Heart left ventricle (tissue), 16 donors: ENCODE results near the gene ABTB2. TPM values are rescaled to one million over a fixed set of nuclear protein-coding genes. Genes with fewer than 3 reads are reported as not detected.

Experiments used
- ATAC-seq, 4 donors: fragments of 200-7000 bp; cut with Tn5 transposase; one replicate each; pipeline ENCODE4 v1.9.1; 2020 to 2022; ENCODE audit warnings: moderate library complexity in 4 of 4, mild to moderate bottlenecking in 3 of 4, moderate number of reproducible peaks in 1 of 4
- DNase-seq, 5 donors: peaks; one replicate each; pipeline ENCODE4 v3.0.0-alpha.2; 2020
- H3K27ac ChIP-seq, 12 donors: fragments of 200-600 bp; sonication (generic) in 4 of 12; one replicate each; pipeline versions ENCODE4 v1.5.0 to v1.8.0; 2016 to 2022; ENCODE audit warnings: mild to moderate bottlenecking in 2 of 12
- H3K27me3 ChIP-seq, 9 donors: fragments of 200-600 bp; sonication (generic) in 2 of 9; one replicate each; pipeline versions ENCODE4 v1.5.1 to v1.8.0; 2016 to 2022; ENCODE audit warnings: mild to moderate bottlenecking in 3 of 9
- H3K36me3 ChIP-seq, 9 donors: fragments of 200-600 bp; sonication (generic) in 2 of 9; one replicate each; pipeline versions ENCODE4 v1.5.0 to v1.8.0; 2018 to 2022; ENCODE audit warnings: mild to moderate bottlenecking in 2 of 9
- H3K4me1 ChIP-seq, 12 donors: fragments of 200-600 bp; sonication (generic) in 4 of 12; one replicate each; pipeline versions ENCODE4 v1.5.0 to v1.8.0; 2016 to 2022; ENCODE audit warnings: mild to moderate bottlenecking in 3 of 12
- H3K4me3 ChIP-seq, 12 donors: fragments of 200-600 bp; sonication (generic) in 4 of 12; one replicate each; pipeline versions ENCODE4 v1.5.0 to v1.8.0; 2017 to 2022; ENCODE audit warnings: mild to moderate bottlenecking in 9 of 12, moderate library complexity in 4 of 12
- H3K9me3 ChIP-seq, 12 donors: fragments of 200-600 bp; sonication (generic) in 4 of 12; one replicate each; pipeline versions ENCODE4 v1.5.0 to v1.8.0; 2016 to 2022; ENCODE audit warnings: mild to moderate bottlenecking in 1 of 12
- POLR2A ChIP-seq, 2 donors: fragments of 450-650 bp; IDR thresholded peaks; one replicate each; pipeline ENCODE4 v1.6.1; 2017; ENCODE audit warnings: antibody characterized with exemption in 2 of 2, mild to moderate bottlenecking in 2 of 2, moderate library complexity in 2 of 2
- WGBS, 4 donors: extraction: QIAGEN DNeasy Blood & Tissue Kit in 2 of 4; methylation state at CpG; one replicate each; pipeline versions ENCODE4 v1.1.5 to v1.1.7; 2013 to 2018; 5-methylcytosine and 5-hydroxymethylcytosine counted together
- intact Hi-C, 10 donors: fragments of 100-400 bp; cut with DNase I; formaldehyde crosslinking; loops; one replicate each; pipeline versions ENCODE4 v1.11.1 to v1.14.2; 2022
- polyA plus RNA-seq, 2 donors: library from polyadenylated mRNA; stranded (reverse); fragments of 200-250 nt; gene quantifications; one replicate each; pipeline ENCODE4 v1.2.3, GENCODE V29; 2013
- total RNA-seq, 9 donors: library from RNA; depleted of rRNA in 2 of 9; stranded (reverse); fragments of >200 nt in 2 of 9; fragmentation: NEBNext Ultra II Directional in 3 of 9; extraction: Animal tissue kit (Norgen Biotek cat#: 25700) in 3 of 9; gene quantifications; one replicate each; pipeline versions ENCODE4 v1.1.0 to v1.2.4, GENCODE V29; 2016 to 2023
- TF ChIP-seq, protein P1 (sequence below), 12 donors: fragments of 200-600 bp; sonication (generic) in 4 of 12; IDR thresholded peaks; one replicate each; pipeline versions ENCODE4 v1.5.0 to v1.8.0; 2018 to 2022; ENCODE audit warnings: antibody characterized with exemption in 12 of 12, mild to moderate bottlenecking in 5 of 12
- donor health status: ischemic (EF 13 %, LVEDD 7.1; RV severe dilation, severe dysfunction).
- donor health status: healthy with polysubstance abuse.
- donor health status: DM: no; HTN: yes; CAD: no.
- donor health status: DM: no; HTN: no; CAD: no.
- donor health status: ischemic (EF 25% LVEDD 6.9; RV normal size, moderate dysfunction).
- donor health status: ischemic (EF 25% LVEDD 5.7; RV mildly dilated, moderate dysfunction).
- donor health status: healthy.
- donor health status: DM: yes; HTN: yes; CAD: no.
- donor health status: ischemic (EF 35%, LVEDD 5.7; RV mildly dilated, moderate dysfunction).
- donor health status: nonischemic (EF 11% LVEDD 7.7; RV severe dilation, severe dysfunction).
- donor health status: DM: yes; HTN: yes; CAD: no.
- donor health status: PGD.
- donor health status: ischemic (EF 29% LVEDD 5.4; RV normal size, mild dysfunction).
- donor health status: nonischemic (EF 23%, LVEDD 6.1; RV moderate dilation, normal function).

Gene ABTB2
- total and polyA plus RNA-seq, 11 donors = 3.3 to 27.1 (median 12.5) TPM

DNA sequence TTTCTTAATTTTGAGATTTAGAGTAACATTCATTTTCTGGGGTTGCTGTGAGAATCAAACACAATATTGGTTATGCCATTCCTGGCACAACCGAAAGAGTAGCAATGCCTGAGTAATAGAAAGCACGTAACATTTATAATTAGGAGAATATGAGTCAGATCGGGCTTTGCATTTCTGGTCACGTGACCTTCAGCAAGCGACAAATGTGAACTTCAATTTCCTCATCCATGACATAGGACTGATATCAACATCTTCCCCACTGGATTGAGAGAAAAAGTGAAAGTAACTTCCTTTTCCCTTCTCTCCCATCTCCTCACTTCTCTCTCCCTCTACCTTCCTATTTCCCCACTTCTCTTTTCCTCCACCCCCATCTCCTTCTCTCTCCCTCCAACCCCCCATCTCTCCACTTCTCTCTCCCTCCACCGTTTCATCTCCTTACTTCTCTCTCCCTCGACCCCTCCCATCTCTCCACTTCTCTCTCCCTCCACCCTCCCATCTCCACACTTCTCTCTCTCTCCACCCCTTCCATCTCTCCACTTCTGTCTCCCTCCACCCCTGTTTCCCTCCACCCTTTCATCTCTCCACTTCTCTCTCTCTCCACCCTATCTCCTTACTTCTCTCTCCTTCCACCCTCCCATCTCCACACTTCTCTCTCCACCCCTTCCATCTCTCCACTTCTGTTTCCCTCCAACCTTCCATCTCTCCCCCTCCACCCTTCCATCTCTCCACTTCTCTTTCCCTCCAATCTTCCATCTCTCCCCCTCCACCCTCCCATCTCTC lies 47.5 kb upstream of the ABTB2 start:
- intact Hi-C loops = no loop called here
- Histone ChIP-seq H3K4me1 (peaks cover 0 to 5% (median 0%) of the 10 kb centered on the region in 12 donors), H3K4me3 (peak overlapping the region in 2 of 12 donors; percentile 16 to 23), H3K9me3 (no peaks in the 10 kb centered on the region), H3K36me3 (no peaks in the 10 kb centered on the region), H3K27ac (no peak overlapping the region), H3K27me3 (peaks cover 0 to 10% (median 0%) of the 10 kb centered on the region in 9 donors)
- ATAC-seq = no peak
- TF ChIP-seq, protein P1, sequence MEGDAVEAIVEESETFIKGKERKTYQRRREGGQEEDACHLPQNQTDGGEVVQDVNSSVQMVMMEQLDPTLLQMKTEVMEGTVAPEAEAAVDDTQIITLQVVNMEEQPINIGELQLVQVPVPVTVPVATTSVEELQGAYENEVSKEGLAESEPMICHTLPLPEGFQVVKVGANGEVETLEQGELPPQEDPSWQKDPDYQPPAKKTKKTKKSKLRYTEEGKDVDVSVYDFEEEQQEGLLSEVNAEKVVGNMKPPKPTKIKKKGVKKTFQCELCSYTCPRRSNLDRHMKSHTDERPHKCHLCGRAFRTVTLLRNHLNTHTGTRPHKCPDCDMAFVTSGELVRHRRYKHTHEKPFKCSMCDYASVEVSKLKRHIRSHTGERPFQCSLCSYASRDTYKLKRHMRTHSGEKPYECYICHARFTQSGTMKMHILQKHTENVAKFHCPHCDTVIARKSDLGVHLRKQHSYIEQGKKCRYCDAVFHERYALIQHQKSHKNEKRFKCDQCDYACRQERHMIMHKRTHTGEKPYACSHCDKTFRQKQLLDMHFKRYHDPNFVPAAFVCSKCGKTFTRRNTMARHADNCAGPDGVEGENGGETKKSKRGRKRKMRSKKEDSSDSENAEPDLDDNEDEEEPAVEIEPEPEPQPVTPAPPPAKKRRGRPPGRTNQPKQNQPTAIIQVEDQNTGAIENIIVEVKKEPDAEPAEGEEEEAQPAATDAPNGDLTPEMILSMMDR (IDR thresholded peaks at IDR 0.05) = no peak
- no peak for TF ChIP-seq POLR2A (IDR thresholded peaks at IDR 0.05)
- WGBS, 4 donors = 50 to 64% (median 53%) methylated on average over 5 to 6 of the region's 7 CpGs
- no peak for DNase-seq

DNA sequence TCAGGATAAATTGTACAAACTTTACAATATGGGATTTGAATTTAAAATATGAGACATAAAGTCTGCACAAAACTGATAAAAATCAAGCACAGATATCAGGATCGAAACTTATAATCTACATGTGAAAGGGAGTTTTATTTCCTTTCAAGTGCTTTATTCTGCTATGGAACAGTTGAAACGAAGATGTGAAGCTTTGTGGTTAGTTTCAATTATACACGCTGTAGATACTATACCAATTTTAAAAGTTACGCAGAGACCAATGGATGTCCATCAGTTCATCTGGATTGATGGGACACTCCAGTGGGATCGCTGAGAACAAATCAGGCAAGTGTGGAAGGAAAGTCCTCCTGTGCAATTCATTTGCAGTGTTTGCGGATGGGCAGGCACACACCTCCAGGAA lies 46.5 kb upstream of the ABTB2 start:
- TF ChIP-seq POLR2A (IDR thresholded peaks at IDR 0.05) = no peak
- Histone ChIP-seq H3K27ac (no peak overlapping the region), H3K4me3 (no peak overlapping the region), H3K4me1 (peaks cover 0 to 5% (median 0%) of the 10 kb centered on the region in 12 donors), H3K9me3 (no peaks in the 10 kb centered on the region), H3K36me3 (no peaks in the 10 kb centered on the region), H3K27me3 (peaks cover 0 to 10% (median 0%) of the 10 kb centered on the region in 9 donors)
- intact Hi-C loops = no loop called here
- DNase-seq (no peak), ATAC-seq (no peak)
- WGBS, 4 donors = 84 to 90% (median 86%) methylated on average over 6 of the region's 6 CpGs

DNA sequence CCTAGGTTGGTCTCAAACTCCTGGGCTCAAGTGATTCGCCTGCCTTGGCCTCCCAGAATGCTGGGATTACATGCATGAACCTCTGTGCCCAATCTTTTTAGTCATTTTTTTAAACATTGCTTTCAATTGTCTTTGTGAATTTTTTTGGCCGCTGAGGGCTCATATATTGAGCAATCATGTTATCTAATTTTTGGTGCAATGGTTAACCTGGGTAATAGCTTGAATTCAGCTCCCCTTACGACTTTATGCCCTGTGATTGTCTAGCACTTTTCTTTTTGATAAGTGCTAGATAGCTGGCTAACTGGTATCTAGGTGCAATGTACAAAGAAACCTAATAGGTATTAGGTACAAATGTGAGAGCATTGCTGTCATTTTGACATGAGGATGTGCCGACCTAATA lies 45.6 kb upstream of the ABTB2 start:
- DNase-seq (no peak), ATAC-seq (no peak)
- H3K4me3 ChIP-seq = no peak overlapping the region
- WGBS, 4 donors = 71 to 84% (median 78%) methylated on average over 4 of the region's 4 CpGs
- H3K36me3 ChIP-seq = no peaks in the 10 kb centered on the region
- H3K27me3 ChIP-seq = peaks cover 0 to 9% (median 0%) of the 10 kb centered on the region in 9 donors
- no peak for TF ChIP-seq POLR2A (IDR thresholded peaks at IDR 0.05)
- TF ChIP-seq, protein P1 (IDR thresholded peaks at IDR 0.05) = no peak
- H3K27ac ChIP-seq = no peak overlapping the region
- peaks cover 0 to 5% (median 0%) of the 10 kb centered on the region in 12 donors for H3K4me1 ChIP-seq
- intact Hi-C loops = no loop called here
- no peaks in the 10 kb centered on the region for H3K9me3 ChIP-seq

DNA sequence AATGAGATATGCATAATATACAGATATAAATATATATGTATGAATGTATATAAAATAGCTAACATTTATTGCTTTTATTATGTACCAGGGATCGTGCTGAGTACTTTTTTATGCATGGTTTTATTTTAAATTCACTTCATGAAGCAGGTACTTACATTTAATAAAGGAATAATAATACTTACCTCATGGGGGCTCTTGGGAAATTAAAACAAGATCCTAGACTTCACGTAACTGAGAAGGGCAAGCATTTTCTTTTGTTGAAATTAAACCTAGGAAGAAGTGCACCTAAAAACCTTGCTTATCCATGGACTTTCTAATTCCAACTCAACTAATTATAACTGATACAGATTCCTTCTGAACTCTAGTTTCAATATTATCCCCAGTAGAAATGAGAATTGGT lies 40.0 kb upstream of the ABTB2 start:
- Histone ChIP-seq H3K36me3 (no peaks in the 10 kb centered on the region), H3K9me3 (peaks cover 0 to 15% (median 5%) of the 10 kb centered on the region in 12 donors), H3K27ac (no peak overlapping the region), H3K4me1 (peaks cover 0 to 3% (median 0%) of the 10 kb centered on the region in 12 donors), H3K27me3 (no peaks in the 10 kb centered on the region), H3K4me3 (no peak overlapping the region)
- intact Hi-C loops = no loop called here
- TF ChIP-seq, protein P1 (IDR thresholded peaks at IDR 0.05) = no peak
- no peak for TF ChIP-seq POLR2A (IDR thresholded peaks at IDR 0.05)
- 65 to 79% (median 72%) methylated on average over 2 of the region's 2 CpGs for WGBS, 4 donors
- ATAC-seq (no peak), DNase-seq (no peak)
